B cell (primary cell): ENCODE results near the gene ZNF750. TPM values are rescaled to one million over a fixed set of nuclear protein-coding genes. Genes with fewer than 3 reads are reported as not detected.

Experiments used
- ATAC-seq: fragments of 200-7000 bp; cut with Tn5 transposase; one replicate; pipeline ENCODE4 v1.10.0; 2021; ENCODE audit warnings: low read depth, mild to moderate bottlenecking, moderate number of reproducible peaks, moderate library complexity
- CTCF ChIA-PET: fragments of 350-600 bp; sonication (Branson Sonifier 250); formaldehyde crosslinking; loops from one replicate; lab custom pipeline; 2021; ENCODE audit warnings: antibody characterized with exemption, inconsistent platforms; lab: Charles Lee
- POLR2A ChIA-PET: fragments of 350-600 bp; sonication (Branson Sonifier 250); formaldehyde crosslinking; loops from one replicate; lab custom pipeline; 2021; ENCODE audit warnings: antibody characterized with exemption; lab: Charles Lee
- DNase-seq: peaks from one replicate; pipeline ENCODE4 v3.0.0; 2013
- H2AFZ ChIP-seq: 2 replicates; pipeline ENCODE4 v1.6.1; 2012; ENCODE audit warnings: mild to moderate bottlenecking, low read depth, low read length; ENCODE audit not compliant: insufficient read depth, poor library complexity, severe bottlenecking
- H3K27ac ChIP-seq, 2 donors: 1 replicate in 1 of 2; 2 replicates in 1 of 2; pipeline ENCODE4 v1.5.1; 2012 to 2013; ENCODE audit warnings: low read length in 2 of 2, mild to moderate bottlenecking in 2 of 2, moderate library complexity in 1 of 2
- H3K27me3 ChIP-seq, 4 experiments: fragments of 200-600 bp in 1 of 4; sonication (generic) in 1 of 4; replicated peaks in 1 of 4; 1 replicate in 2 of 4; 2 replicates in 2 of 4; pipeline versions ENCODE4 v1.6.1 to v1.7.0; 2013 to 2016; ENCODE audit warnings: low read length in 3 of 4, mild to moderate bottlenecking in 2 of 4, mixed read lengths in 1 of 4, moderate library complexity in 1 of 4; ENCODE audit not compliant: insufficient read depth in 4 of 4, control insufficient read depth in 3 of 4; ENCODE audit errors: control extremely low read depth in 1 of 4
- H3K36me3 ChIP-seq, 2 experiments: replicated peaks in 1 of 2; 1 replicate in 1 of 2; 2 replicates in 1 of 2; pipeline versions ENCODE4 v1.6.1 to v1.7.1; 2013; ENCODE audit warnings: low read length in 1 of 2; ENCODE audit not compliant: insufficient read depth in 2 of 2, control insufficient read depth in 1 of 2; ENCODE audit errors: control extremely low read depth in 1 of 2, extremely low read depth in 1 of 2
- H3K4me1 ChIP-seq, 2 donors: fragments of 200-600 bp in 1 of 2; sonication (generic) in 1 of 2; 1 replicate in 1 of 2; 2 replicates in 1 of 2; pipeline versions ENCODE4 v1.5.1 to v1.6.1; 2013 to 2017; ENCODE audit warnings: low read length in 2 of 2; ENCODE audit not compliant: control insufficient read depth in 2 of 2, insufficient read depth in 2 of 2
- H3K4me2 ChIP-seq: replicated peaks from 2 replicates; pipeline ENCODE3; 2012; ENCODE audit warnings: mild to moderate bottlenecking, low read depth, low read length; ENCODE audit not compliant: poor library complexity, severe bottlenecking
- H3K4me3 ChIP-seq, 5 experiments: fragments of 200-600 bp in 1 of 5; sonication (generic) in 1 of 5; 1 replicate in 3 of 5; 2 replicates in 2 of 5; pipeline versions ENCODE4 v1.5.1 to v1.7.0; 2011 to 2016; ENCODE audit warnings: low read length in 4 of 5, mild to moderate bottlenecking in 4 of 5, low read depth in 2 of 5, control low read depth in 1 of 5, moderate library complexity in 1 of 5; ENCODE audit not compliant: insufficient read depth in 1 of 5; ENCODE audit errors: control extremely low read depth in 1 of 5, extremely low read depth in 1 of 5
- H3K79me2 ChIP-seq: fragments of 200-600 bp; sonication (generic); one replicate; pipeline ENCODE4 v1.6.0; 2016; ENCODE audit warnings: low read length; ENCODE audit not compliant: control insufficient read depth, insufficient read depth
- H3K9ac ChIP-seq: fragments of 200-600 bp; sonication (generic); 2 replicates; pipeline ENCODE4 v1.6.1; 2017; ENCODE audit warnings: mild to moderate bottlenecking, low read length, moderate library complexity
- H3K9me3 ChIP-seq, 3 donors: one replicate each; pipeline versions ENCODE4 v1.6.1 to v1.7.1; 2013; ENCODE audit warnings: low read length in 2 of 3; ENCODE audit not compliant: control insufficient read depth in 2 of 3, insufficient read depth in 1 of 3; ENCODE audit errors: control extremely low read depth in 1 of 3
- H4K20me1 ChIP-seq: 2 replicates; pipeline ENCODE4 v1.6.0; 2012; ENCODE audit warnings: mild to moderate bottlenecking, low read length; ENCODE audit not compliant: insufficient read depth, control insufficient read depth, poor library complexity, severe bottlenecking
- H3K27ac Mint-ChIP-seq: one replicate; pipeline ENCODE4 v1.8.0; 2021; ENCODE audit warnings: mixed read lengths
- H3K27me3 Mint-ChIP-seq: one replicate; pipeline ENCODE4 v1.8.0; 2021; ENCODE audit warnings: mixed read lengths
- H3K4me1 Mint-ChIP-seq: one replicate; pipeline ENCODE4 v1.8.0; 2021; ENCODE audit warnings: mixed read lengths
- H3K4me3 Mint-ChIP-seq: one replicate; pipeline ENCODE4 v1.8.0; 2021; ENCODE audit warnings: mixed read lengths
- H3K9me3 Mint-ChIP-seq: one replicate; pipeline ENCODE4 v1.8.0; 2022; ENCODE audit warnings: mixed read lengths; ENCODE audit not compliant: insufficient read depth
- CTCF ChIP-seq: fragments of 200-600 bp; IDR thresholded peaks from one replicate; pipeline ENCODE4 v1.8.0; 2022; ENCODE audit warnings: antibody characterized with exemption, mild to moderate bottlenecking
- EZH2 ChIP-seq: IDR thresholded peaks from 2 replicates; pipeline ENCODE4 v1.6.1; 2012; ENCODE audit warnings: borderline replicate concordance, low read depth, mild to moderate bottlenecking, moderate library complexity, low read length; ENCODE audit not compliant: insufficient read depth, poor library complexity, severe bottlenecking
- WGBS: methylation state at CpG from one replicate; pipeline ENCODE4 v1.1.5; 2013; ENCODE audit warnings: missing lambda C conversion rate; ENCODE audit not compliant: insufficient coverage; 5-methylcytosine and 5-hydroxymethylcytosine counted together
- intact Hi-C: fragments of 100-400 bp; cut with micrococcal nuclease; formaldehyde crosslinking; loops from one replicate; pipeline ENCODE4 v1.10.0; 2022
- polyA plus RNA-seq: library from polyadenylated mRNA; depleted of rRNA; stranded (reverse); fragments of >200 nt; gene quantifications from 2 replicates; pipeline ENCODE4 v1.2.3, GENCODE V29; 2012
- total RNA-seq, 2 donors: library from RNA; stranded (reverse); fragments of 120-200 nt in 1 of 2; gene quantifications; 1 replicate in 1 of 2; 2 replicates in 1 of 2; pipeline versions ENCODE4 v1.2.3 to v1.2.4, GENCODE V29; 2013 to 2022

Gene ZNF750
- total and polyA plus RNA-seq, 2 donors (not counting 1 experiment from before 2014, with no cell fraction given) = not detected

DNA sequence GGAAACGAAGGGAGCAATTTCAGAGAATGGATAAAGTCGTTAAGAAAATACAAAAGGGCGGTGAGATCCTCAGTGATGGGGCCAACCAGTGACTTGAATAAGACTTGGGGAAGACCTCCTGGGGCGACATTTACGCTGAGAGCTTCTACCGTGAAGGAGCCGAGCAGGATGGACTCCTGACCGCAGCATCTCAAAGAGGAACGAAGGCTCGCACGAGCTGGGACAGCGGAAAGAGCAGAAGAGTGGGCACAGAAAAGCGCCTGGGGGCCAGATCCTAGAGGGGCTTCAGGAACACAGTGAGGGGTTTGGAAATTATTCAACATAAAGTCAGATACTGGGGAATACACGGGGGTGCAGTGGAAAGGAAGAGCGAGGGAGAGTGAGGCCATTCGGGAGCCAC is 17.5 kb downstream of the ZNF750 start:
- CTCF ChIA-PET = no interaction called here
- intact Hi-C loops = no loop called here
- H4K20me1 ChIP-seq = no peaks in the 10 kb centered on the region
- DNase-seq (no peak), ATAC-seq (no peak)
- 92% methylated on average over 16 of the region's 16 CpGs for WGBS
- no peak overlapping the region for H3K27ac ChIP-seq
- H2AFZ ChIP-seq = no peak overlapping the region
- peaks cover 0 to 12% (median 6%) of the 10 kb centered on the region in 3 donors for H3K9me3 ChIP-seq
- H3K9ac ChIP-seq = no peak overlapping the region
- no peak overlapping the region for H3K4me3 Mint-ChIP-seq
- no peaks in the 10 kb centered on the region for H3K79me2 ChIP-seq
- H3K4me2 ChIP-seq = no peak overlapping the region
- H3K27me3 Mint-ChIP-seq = no peaks in the 10 kb centered on the region
- H3K27me3 ChIP-seq = no peaks in the 10 kb centered on the region
- peaks cover 24 to 26% of the 10 kb centered on the region in 2 donors for H3K4me1 ChIP-seq
- peaks cover 0 to 3% of the 10 kb centered on the region in 2 experiments for H3K36me3 ChIP-seq
- TF ChIP-seq EZH2 (no peak), CTCF (no peak)
- H3K27ac Mint-ChIP-seq = no peak overlapping the region
- peaks cover 6% of the 10 kb centered on the region for H3K9me3 Mint-ChIP-seq
- no peak overlapping the region for H3K4me3 ChIP-seq
- peaks cover 29% of the 10 kb centered on the region for H3K4me1 Mint-ChIP-seq
- POLR2A ChIA-PET = no interaction called here

DNA sequence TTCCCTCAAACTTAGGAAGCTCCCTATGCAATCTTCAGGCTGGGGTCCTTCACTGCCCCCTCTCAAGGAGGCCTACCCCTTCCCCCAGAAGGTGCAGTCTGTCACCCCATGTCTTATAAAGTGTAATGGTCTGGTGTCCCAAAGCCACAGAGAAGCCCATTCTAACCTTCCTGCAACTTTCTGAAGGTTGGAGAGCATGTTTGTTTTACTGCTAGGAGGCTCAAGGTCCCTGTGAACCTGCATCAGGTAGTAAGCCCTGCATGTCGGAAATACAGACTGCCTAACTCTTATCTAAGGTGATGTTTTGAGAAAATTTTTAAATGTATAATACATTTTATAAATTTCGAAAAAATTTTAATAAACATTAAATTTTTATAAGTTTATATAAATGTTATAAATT is 18.3 kb downstream of the ZNF750 start:
- TF ChIP-seq EZH2 = no peak
- TF ChIP-seq CTCF = no peak
- no peak overlapping the region for H3K9ac ChIP-seq
- H3K27ac ChIP-seq = no peak overlapping the region
- peaks cover 0 to 12% (median 6%) of the 10 kb centered on the region in 3 donors for H3K9me3 ChIP-seq
- H3K4me1 Mint-ChIP-seq = peaks cover 29% of the 10 kb centered on the region
- H3K27ac Mint-ChIP-seq = no peak overlapping the region
- no peak for ATAC-seq
- no peak overlapping the region for H3K4me2 ChIP-seq
- no peaks in the 10 kb centered on the region for H4K20me1 ChIP-seq
- no peak overlapping the region for H3K4me3 Mint-ChIP-seq
- peaks cover 24 to 30% of the 10 kb centered on the region in 2 donors for H3K4me1 ChIP-seq
- ChIA-PET CTCF (interaction anchor here (0.9 to 2.2 kb wide), 2 partner anchors 31 to 40 kb away, joined by 3 to 9 read pairs; no protein-coding TSS in a partner anchor), POLR2A (no interaction called here)
- peaks cover 6% of the 10 kb centered on the region for H3K9me3 Mint-ChIP-seq
- no peak overlapping the region for H2AFZ ChIP-seq
- no peaks in the 10 kb centered on the region for H3K27me3 ChIP-seq
- no peak for DNase-seq
- H3K36me3 ChIP-seq = peaks cover 0 to 2% of the 10 kb centered on the region in 2 experiments
- no peaks in the 10 kb centered on the region for H3K79me2 ChIP-seq
- H3K27me3 Mint-ChIP-seq = no peaks in the 10 kb centered on the region
- H3K4me3 ChIP-seq = no peak overlapping the region
- intact Hi-C loops = no loop called here
- no CpG with 5 or more reads among the region's 2 CpGs for WGBS
